Endothelial cell of umbilical vein (primary cell): ENCODE results near the gene PTGES. TPM values are rescaled to one million over a fixed set of nuclear protein-coding genes. Genes with fewer than 3 reads are reported as not detected.

ENCODE experiments used
- BruUV-seq: library from RNA; stranded (reverse); fragments of 400-500 nt; replicated peaks from 2 replicates; lab custom pipeline; 2021; lab: Mats Ljungman, UMichigan
- CTCF ChIA-PET: fragments of 300-600, 350-600 bp; sonication (Branson Sonifier 250); formaldehyde crosslinking; loops from one replicate; lab custom pipeline; 2021; ENCODE audit warnings: antibody characterized with exemption, inconsistent platforms; lab: Charles Lee
- POLR2A ChIA-PET: fragments of 300-600, 350-600 bp; sonication (Branson Sonifier 250); formaldehyde crosslinking; loops from one replicate; lab custom pipeline; 2021; ENCODE audit warnings: antibody characterized with exemption, inconsistent platforms; lab: Charles Lee
- DNase-seq: peaks from one replicate; pipeline ENCODE4 v3.0.0-alpha.2; 2011; ENCODE audit warnings: low read depth, low spot score
- FAIRE-seq: peaks from 2 replicates; lab custom pipeline; 2011; peaks lifted over from hg19 to GRCh38; lab: Jason Lieb, UNC
- H2AFZ ChIP-seq: 2 replicates; pipeline ENCODE4 v1.6.0; 2012; ENCODE audit warnings: low read depth, low read length, control low read depth, inconsistent platforms
- H3K27ac ChIP-seq: 2 replicates; pipeline ENCODE4 v1.5.1; 2011; ENCODE audit warnings: low read depth, mild to moderate bottlenecking, control low read depth, low read length, moderate library complexity; ENCODE audit not compliant: insufficient read depth
- H3K27me3 ChIP-seq, 2 experiments: 2 replicates each; pipeline versions ENCODE4 v1.6.0 to v1.6.1; 2011; ENCODE audit warnings: low read length in 2 of 2, mixed read lengths in 1 of 2; ENCODE audit not compliant: control insufficient read depth in 2 of 2, insufficient read depth in 2 of 2
- H3K36me3 ChIP-seq, 2 experiments: 2 replicates in 1 of 2; 3 replicates in 1 of 2; pipeline ENCODE4 v1.5.1; 2011; ENCODE audit warnings: low read length in 2 of 2, mild to moderate bottlenecking in 1 of 2, moderate library complexity in 1 of 2; ENCODE audit not compliant: control insufficient read depth in 2 of 2, insufficient read depth in 2 of 2; ENCODE audit errors: extremely low read depth in 1 of 2
- H3K4me1 ChIP-seq: 3 replicates; pipeline ENCODE4 v1.5.1; 2011; ENCODE audit warnings: mild to moderate bottlenecking, low read length; ENCODE audit not compliant: control insufficient read depth, insufficient read depth; ENCODE audit errors: extremely low read depth
- H3K4me2 ChIP-seq: 2 replicates; pipeline ENCODE4 v1.6.1; 2011; ENCODE audit warnings: low read length, control low read depth, mixed read lengths; ENCODE audit not compliant: insufficient read depth
- H3K4me3 ChIP-seq, 3 experiments: fragments of 200-600 bp in 1 of 3; sonication (generic), shearing (Covaris generic) in 1 of 3; replicated peaks in 1 of 3; 2 replicates each; pipeline ENCODE4 v1.5.1; 2011 to 2016; ENCODE audit warnings: control low read depth in 3 of 3, low read length in 3 of 3, mild to moderate bottlenecking in 2 of 3, inconsistent platforms in 1 of 3, low read depth in 1 of 3, moderate library complexity in 1 of 3; ENCODE audit not compliant: insufficient read depth in 1 of 3
- H3K79me2 ChIP-seq: 2 replicates; pipeline ENCODE4 v1.6.0; 2012; ENCODE audit warnings: low read length, inconsistent platforms; ENCODE audit not compliant: control insufficient read depth, insufficient read depth
- H3K9ac ChIP-seq: replicated peaks from 2 replicates; pipeline ENCODE3; 2011; ENCODE audit warnings: low read length, control low read depth; ENCODE audit not compliant: insufficient read depth; ENCODE audit errors: extremely low read depth
- H3K9me1 ChIP-seq: replicated peaks from 3 replicates; pipeline ENCODE4 v1.6.0; 2011; ENCODE audit warnings: mild to moderate bottlenecking, low read length; ENCODE audit not compliant: control insufficient read depth, insufficient read depth; ENCODE audit errors: extremely low read depth
- H3K9me3 ChIP-seq: replicated peaks from 2 replicates; pipeline ENCODE4 v1.5.1; 2012; ENCODE audit warnings: low read length, inconsistent platforms; ENCODE audit not compliant: control insufficient read depth, insufficient read depth
- H4K20me1 ChIP-seq: replicated peaks from 2 replicates; pipeline ENCODE3; 2011; ENCODE audit warnings: mild to moderate bottlenecking, low read length; ENCODE audit not compliant: control insufficient read depth, insufficient read depth; ENCODE audit errors: extremely low read depth
- CTCF ChIP-seq, 2 donors: IDR thresholded peaks; 1 replicate in 1 of 2; 2 replicates in 1 of 2; pipeline ENCODE4 v1.5.1; 2011; ENCODE audit warnings: low read length in 2 of 2, mild to moderate bottlenecking in 2 of 2, moderate library complexity in 2 of 2, control low read depth in 1 of 2, inconsistent platforms in 1 of 2, low read depth in 1 of 2; ENCODE audit not compliant: insufficient read depth in 1 of 2; ENCODE audit errors: extremely low read depth in 1 of 2
- EZH2 ChIP-seq: IDR thresholded peaks from 2 replicates; pipeline ENCODE4 v1.6.1; 2012; ENCODE audit warnings: borderline replicate concordance, low read depth, mild to moderate bottlenecking, moderate library complexity, low read length, inconsistent platforms; ENCODE audit not compliant: severe bottlenecking
- FOS ChIP-seq: IDR thresholded peaks from 2 replicates; pipeline ENCODE4 v1.6.1; 2011; ENCODE audit warnings: mild to moderate bottlenecking, low read length, moderate library complexity, borderline replicate concordance; ENCODE audit not compliant: insufficient read depth
- GATA2 ChIP-seq: IDR thresholded peaks from 2 replicates; pipeline ENCODE4 v1.7.0; 2011; ENCODE audit warnings: low read depth, mild to moderate bottlenecking, moderate library complexity, mixed read lengths, low read length; ENCODE audit not compliant: insufficient read length, insufficient read depth
- JUN ChIP-seq: IDR thresholded peaks from 2 replicates; pipeline ENCODE4 v1.6.1; 2011; ENCODE audit warnings: borderline replicate concordance, low read depth; ENCODE audit not compliant: insufficient read length, insufficient read depth
- MAX ChIP-seq: IDR thresholded peaks from 2 replicates; pipeline ENCODE4 v1.6.1; 2011; ENCODE audit not compliant: insufficient read depth, insufficient read length
- MYC ChIP-seq: IDR thresholded peaks from one replicate; pipeline ENCODE4 v1.6.1; 2011; ENCODE audit warnings: mild to moderate bottlenecking, low read depth, low read length
- POLR2A ChIP-seq: IDR thresholded peaks from 2 replicates; pipeline ENCODE4 v1.6.1; 2012; ENCODE audit warnings: low read depth, mild to moderate bottlenecking, control low read depth, low read length
- POLR2AphosphoS5 ChIP-seq: IDR thresholded peaks from 2 replicates; pipeline ENCODE4 v1.6.1; 2012; ENCODE audit warnings: low read depth, mild to moderate bottlenecking, control low read depth, low read length, moderate library complexity; ENCODE audit not compliant: insufficient read depth
- dilution Hi-C: fragments of 300-500 bp; cut with MboI; formaldehyde crosslinking; loops from one replicate; pipeline ENCODE4 v1.15.0; 2019; ENCODE audit warnings: low sequenced_read_pairs; ENCODE audit not compliant: extremely low pct_ligation_motif_present
- intact Hi-C: fragments of 100-400 bp; cut with micrococcal nuclease; formaldehyde crosslinking; loops from one replicate; pipeline ENCODE4 v1.10.0; 2022
- polyA plus RNA-seq, 4 experiments: library from polyadenylated mRNA; depleted of rRNA in 3 of 4; stranded (reverse) in 3 of 4; unstranded in 1 of 4; fragments of >200 nt; gene quantifications; 2 replicates each; pipeline versions ENCODE4 v1.2.1 to v1.2.3, GENCODE V29; 2011 to 2012; ENCODE audit warnings: missing spikeins in 1 of 4
- total RNA-seq: library from RNA; stranded (reverse); gene quantifications from 2 replicates; pipeline ENCODE4 v1.2.3, GENCODE V29; 2021

PTGES gene
- total and polyA plus RNA-seq, 2 donors (not counting 3 experiments of a cell fraction or from before 2014, with no cell fraction given) = not detected

- H3K9me3 ChIP-seq = no peaks in the 10 kb centered on the region
- no peaks in the 10 kb centered on the region for H3K4me1 ChIP-seq
- H3K4me3 ChIP-seq = no peak overlapping the region
- H4K20me1 ChIP-seq = no peaks in the 10 kb centered on the region
- dilution Hi-C loops (no loop called here), intact Hi-C loops (no loop called here)
- H3K4me2 ChIP-seq = no peak overlapping the region
- TF ChIP-seq EZH2 (no peak), FOS (no peak), JUN (no peak), CTCF (IDR thresholded peaks at IDR 0.05; ENCODE audit: extremely low read depth in 1 of 2, insufficient read depth in 1 of 2, low read depth in 1 of 2, low read length in 2 of 2) (no peak), POLR2AphosphoS5 (no peak), GATA2 (no peak), POLR2A (no peak), MYC (no peak), MAX (no peak)
- no peak overlapping the region for H3K9ac ChIP-seq
- H3K27ac ChIP-seq = no peak overlapping the region
- CTCF ChIA-PET = interaction anchor here (0.7 to 1.4 kb wide), 3 partner anchors 9 to 38 kb away, joined by 3 to 4 read pairs (median 3); no protein-coding TSS in a partner anchor
- no peaks in the 10 kb centered on the region for H3K79me2 ChIP-seq
- no peaks in the 10 kb centered on the region for H3K9me1 ChIP-seq
- H3K36me3 ChIP-seq = no peaks in the 10 kb centered on the region
- DNase-seq = no peak
- POLR2A ChIA-PET = interaction anchor here (0.6 kb wide), 1 partner anchor 407 kb away, joined by 10 read pairs; no protein-coding TSS in a partner anchor
- no peak for FAIRE-seq
- BruUV-seq = no TSS peak
- H3K27me3 ChIP-seq = peaks cover 0 to 3% of the 10 kb centered on the region in 2 experiments
- no peak overlapping the region for H2AFZ ChIP-seq
These were observed 6.6 kb downstream of the PTGES start for GRCh38 chr9:129746092-129746777.
